ENCODE data around the gene AGAP5.

DNA sequence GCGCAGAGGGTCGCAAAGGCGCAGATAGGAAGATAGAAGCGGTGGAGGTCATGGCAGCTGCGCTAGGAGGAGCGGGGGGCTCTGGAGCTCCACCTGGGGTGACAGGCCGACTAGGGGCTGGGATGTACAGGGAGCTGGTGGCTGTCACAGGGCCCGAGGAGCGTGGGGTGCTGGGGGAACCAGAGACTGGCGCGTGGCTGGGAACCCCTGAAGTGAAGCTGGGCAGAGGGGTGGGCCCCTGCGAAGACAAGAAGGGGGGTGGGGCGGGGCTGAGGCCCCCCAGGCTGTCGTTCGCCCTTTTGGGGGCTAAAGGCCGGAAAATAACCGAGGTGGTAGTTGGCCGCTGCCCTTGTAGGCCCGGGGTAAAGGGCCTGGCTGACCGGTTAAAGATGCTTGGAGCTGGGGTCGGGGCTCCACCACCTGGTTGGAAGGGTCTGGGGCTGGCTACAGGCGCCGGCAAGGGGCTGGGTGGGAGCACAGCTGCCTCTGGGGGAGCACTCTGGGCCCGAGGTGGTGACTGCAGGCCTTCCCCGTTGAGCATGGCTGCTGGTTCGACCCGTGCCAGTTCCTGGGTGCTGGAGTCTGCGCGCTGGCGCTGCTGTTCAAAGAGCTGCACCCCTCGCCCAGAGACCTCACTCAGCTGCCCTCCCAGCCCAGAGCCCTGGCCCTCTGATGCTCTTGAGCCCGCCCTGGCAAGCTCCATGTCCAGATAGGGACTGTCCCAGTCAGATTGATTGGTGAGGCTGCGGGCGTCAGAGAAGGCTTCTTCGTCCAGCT is 49.8 kb downstream of the AGAP5 start:
- TF ChIP-seq, protein P1, sequence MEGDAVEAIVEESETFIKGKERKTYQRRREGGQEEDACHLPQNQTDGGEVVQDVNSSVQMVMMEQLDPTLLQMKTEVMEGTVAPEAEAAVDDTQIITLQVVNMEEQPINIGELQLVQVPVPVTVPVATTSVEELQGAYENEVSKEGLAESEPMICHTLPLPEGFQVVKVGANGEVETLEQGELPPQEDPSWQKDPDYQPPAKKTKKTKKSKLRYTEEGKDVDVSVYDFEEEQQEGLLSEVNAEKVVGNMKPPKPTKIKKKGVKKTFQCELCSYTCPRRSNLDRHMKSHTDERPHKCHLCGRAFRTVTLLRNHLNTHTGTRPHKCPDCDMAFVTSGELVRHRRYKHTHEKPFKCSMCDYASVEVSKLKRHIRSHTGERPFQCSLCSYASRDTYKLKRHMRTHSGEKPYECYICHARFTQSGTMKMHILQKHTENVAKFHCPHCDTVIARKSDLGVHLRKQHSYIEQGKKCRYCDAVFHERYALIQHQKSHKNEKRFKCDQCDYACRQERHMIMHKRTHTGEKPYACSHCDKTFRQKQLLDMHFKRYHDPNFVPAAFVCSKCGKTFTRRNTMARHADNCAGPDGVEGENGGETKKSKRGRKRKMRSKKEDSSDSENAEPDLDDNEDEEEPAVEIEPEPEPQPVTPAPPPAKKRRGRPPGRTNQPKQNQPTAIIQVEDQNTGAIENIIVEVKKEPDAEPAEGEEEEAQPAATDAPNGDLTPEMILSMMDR (IDR thresholded peaks at IDR 0.05; ENCODE audit: low read depth, low read length, poor library complexity, severe bottlenecking): no peak
- no peak for TF ChIP-seq EZH2phosphoT487 (IDR thresholded peaks at IDR 0.05; ENCODE audit: borderline replicate concordance, low read length)

Data from DOHH2 (cell line).